OCI-LY3 (cell line): ENCODE data around the gene EPHB1.

ENCODE experiments used
- EZH2phosphoT487 ChIP-seq: fragments of 200-600 bp; shearing (Covaris generic); IDR thresholded peaks from 2 replicates; pipeline ENCODE4 v1.6.1; 2018; ENCODE audit warnings: antibody characterized with exemption, mixed run types, low read depth
- TF ChIP-seq, protein P1 (sequence below): fragments of 200-600, 300-600 bp; sonication (generic); IDR thresholded peaks from 2 replicates; pipeline ENCODE4 v1.5.1; 2014; ENCODE audit warnings: antibody characterized with exemption, low read length, low read depth

DNA sequence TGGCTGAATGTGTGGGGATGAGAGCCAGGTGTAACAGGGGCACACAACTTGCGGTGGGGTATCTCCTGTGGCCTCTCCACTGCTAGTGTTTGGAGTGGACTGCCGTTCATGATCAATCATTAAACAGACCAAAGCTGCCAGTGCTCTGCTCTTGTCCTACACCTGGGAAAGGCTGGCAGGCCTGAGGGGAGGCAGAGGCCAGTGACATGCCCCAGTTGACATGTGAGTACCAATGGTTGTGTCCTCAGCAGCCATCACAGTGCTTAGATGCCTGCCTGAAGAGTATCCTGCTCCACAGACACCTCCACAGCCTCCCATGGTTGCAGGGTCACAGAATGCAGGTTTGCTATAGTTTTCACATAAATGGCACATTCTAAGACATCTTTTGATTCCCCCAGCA, 348.4 kb downstream of the EPHB1 start:
- TF ChIP-seq EZH2phosphoT487 = no peak
- TF ChIP-seq, protein P1, sequence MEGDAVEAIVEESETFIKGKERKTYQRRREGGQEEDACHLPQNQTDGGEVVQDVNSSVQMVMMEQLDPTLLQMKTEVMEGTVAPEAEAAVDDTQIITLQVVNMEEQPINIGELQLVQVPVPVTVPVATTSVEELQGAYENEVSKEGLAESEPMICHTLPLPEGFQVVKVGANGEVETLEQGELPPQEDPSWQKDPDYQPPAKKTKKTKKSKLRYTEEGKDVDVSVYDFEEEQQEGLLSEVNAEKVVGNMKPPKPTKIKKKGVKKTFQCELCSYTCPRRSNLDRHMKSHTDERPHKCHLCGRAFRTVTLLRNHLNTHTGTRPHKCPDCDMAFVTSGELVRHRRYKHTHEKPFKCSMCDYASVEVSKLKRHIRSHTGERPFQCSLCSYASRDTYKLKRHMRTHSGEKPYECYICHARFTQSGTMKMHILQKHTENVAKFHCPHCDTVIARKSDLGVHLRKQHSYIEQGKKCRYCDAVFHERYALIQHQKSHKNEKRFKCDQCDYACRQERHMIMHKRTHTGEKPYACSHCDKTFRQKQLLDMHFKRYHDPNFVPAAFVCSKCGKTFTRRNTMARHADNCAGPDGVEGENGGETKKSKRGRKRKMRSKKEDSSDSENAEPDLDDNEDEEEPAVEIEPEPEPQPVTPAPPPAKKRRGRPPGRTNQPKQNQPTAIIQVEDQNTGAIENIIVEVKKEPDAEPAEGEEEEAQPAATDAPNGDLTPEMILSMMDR = no peak
